H1 (cell line): ENCODE data around the gene TMEM164. TPM values are rescaled to one million over a fixed set of nuclear protein-coding genes. Genes with fewer than 3 reads are reported as not detected.

ENCODE experiments used
- CTCF ChIA-PET: fragments of 300-600 bp; sonication (Branson Sonifier 250); formaldehyde crosslinking; loops from one replicate; lab custom pipeline; 2021; ENCODE audit not compliant: partially characterized antibody; lab: Charles Lee
- POLR2A ChIA-PET: fragments of 300-600 bp; sonication (Branson Sonifier 250); formaldehyde crosslinking; loops from one replicate; lab custom pipeline; 2021; ENCODE audit warnings: inconsistent platforms; ENCODE audit not compliant: partially characterized antibody; lab: Charles Lee
- DNase-seq, 2 experiments: peaks; one replicate each; pipeline versions ENCODE4 v3.0.0 to v3.0.0-alpha.2; 2010 to 2022; ENCODE audit warnings: low spot score in 2 of 2, low read depth in 1 of 2, mixed read lengths in 1 of 2
- FAIRE-seq: peaks from 2 replicates; lab custom pipeline; 2011; peaks lifted over from hg19 to GRCh38; lab: Jason Lieb, UNC
- H2AFZ ChIP-seq: 2 replicates; pipeline ENCODE4 v1.8.1; 2012; ENCODE audit warnings: low read length, inconsistent platforms
- H2AK5ac ChIP-seq: 2 replicates; pipeline ENCODE4 v1.6.1; 2013; ENCODE audit warnings: low read depth, low read length
- H2BK120ac ChIP-seq: replicated peaks from 2 replicates; pipeline ENCODE3; 2013; ENCODE audit warnings: low read depth, low read length, inconsistent platforms
- H2BK12ac ChIP-seq: 2 replicates; pipeline ENCODE4 v1.6.1; 2013; ENCODE audit warnings: low read depth, low read length
- H2BK15ac ChIP-seq: 2 replicates; pipeline ENCODE4 v1.6.1; 2013; ENCODE audit warnings: low read length
- H2BK20ac ChIP-seq: 2 replicates; pipeline ENCODE4 v1.6.1; 2013; ENCODE audit warnings: low read length
- H2BK5ac ChIP-seq: 2 replicates; pipeline ENCODE4 v1.6.1; 2013; ENCODE audit warnings: low read depth, low read length
- H3K14ac ChIP-seq: 2 replicates; pipeline ENCODE4 v1.6.1; 2013; ENCODE audit warnings: inconsistent platforms; ENCODE audit not compliant: insufficient read length
- H3K18ac ChIP-seq: 2 replicates; pipeline ENCODE4 v1.6.1; 2013; ENCODE audit warnings: low read length; ENCODE audit errors: extremely low read depth
- H3K23ac ChIP-seq: 2 replicates; pipeline ENCODE4 v1.6.1; 2013; ENCODE audit warnings: inconsistent platforms; ENCODE audit not compliant: insufficient read length
- H3K23me2 ChIP-seq: 2 replicates; pipeline ENCODE4 v1.6.1; 2013; ENCODE audit warnings: low read depth, low read length
- H3K27ac ChIP-seq: 2 replicates; pipeline ENCODE4 v1.6.1; 2011; ENCODE audit warnings: low read depth, low read length, inconsistent platforms
- H3K27me3 ChIP-seq, 4 experiments: replicated peaks in 1 of 4; 1 replicate in 1 of 4; 2 replicates in 3 of 4; pipeline versions ENCODE4 v1.6.1 to v1.8.1; 2011 to 2013; ENCODE audit warnings: low read length in 3 of 4, mild to moderate bottlenecking in 3 of 4, inconsistent platforms in 2 of 4, mixed read lengths in 2 of 4, moderate library complexity in 1 of 4; ENCODE audit not compliant: control insufficient read depth in 3 of 4, insufficient read depth in 3 of 4; ENCODE audit errors: extremely low read depth in 1 of 4
- H3K36me3 ChIP-seq, 4 experiments: 2 replicates each; pipeline versions ENCODE4 v1.6.1 to v1.8.1; 2011 to 2013; ENCODE audit warnings: mild to moderate bottlenecking in 4 of 4, low read length in 3 of 4, moderate library complexity in 2 of 4, control low read depth in 1 of 4, inconsistent platforms in 1 of 4; ENCODE audit not compliant: insufficient read depth in 4 of 4, control insufficient read depth in 2 of 4
- H3K4ac ChIP-seq: replicated peaks from 2 replicates; pipeline ENCODE3; 2013; ENCODE audit warnings: low read length, low read depth, mixed read lengths, inconsistent platforms; ENCODE audit not compliant: insufficient read length
- H3K4me1 ChIP-seq, 4 experiments: replicated peaks in 1 of 4; 1 replicate in 1 of 4; 2 replicates in 3 of 4; pipeline versions ENCODE4 v1.6.1 to v1.8.1; 2011 to 2013; ENCODE audit warnings: low read length in 3 of 4, inconsistent platforms in 2 of 4, mixed read lengths in 1 of 4; ENCODE audit not compliant: insufficient read depth in 4 of 4, control insufficient read depth in 3 of 4
- H3K4me2 ChIP-seq, 2 experiments: 2 replicates each; pipeline versions ENCODE4 v1.6.1 to v1.8.1; 2011 to 2013; ENCODE audit warnings: low read depth in 2 of 2, low read length in 2 of 2, control low read depth in 1 of 2, inconsistent platforms in 1 of 2, mild to moderate bottlenecking in 1 of 2; ENCODE audit not compliant: insufficient read depth in 1 of 2
- H3K4me3 ChIP-seq, 4 experiments: fragments of 200-600, 300-600 bp in 1 of 4; sonication (generic), shearing (Covaris generic), sonication (Bioruptor Twin) in 1 of 4; 2 replicates each; pipeline versions ENCODE4 v1.5.1 to v1.8.1; 2011 to 2016; ENCODE audit warnings: low read length in 4 of 4, low read depth in 3 of 4, control low read depth in 2 of 4, inconsistent platforms in 2 of 4, mild to moderate bottlenecking in 2 of 4, mixed read lengths in 1 of 4, moderate library complexity in 1 of 4; ENCODE audit not compliant: insufficient read depth in 2 of 4; ENCODE audit errors: extremely low read depth in 1 of 4
- H3K56ac ChIP-seq: replicated peaks from 2 replicates; pipeline ENCODE3; 2013; ENCODE audit warnings: low read depth, mild to moderate bottlenecking, mixed read lengths, low read length, inconsistent platforms; ENCODE audit not compliant: insufficient read length
- H3K79me1 ChIP-seq: 2 replicates; pipeline ENCODE4 v1.6.1; 2013; ENCODE audit warnings: low read depth, low read length, control low read depth
- H3K79me2 ChIP-seq, 2 experiments: 2 replicates each; pipeline versions ENCODE4 v1.6.1 to v1.8.1; 2012 to 2013; ENCODE audit warnings: low read length in 2 of 2, mild to moderate bottlenecking in 2 of 2, inconsistent platforms in 1 of 2; ENCODE audit not compliant: insufficient read depth in 2 of 2, control insufficient read depth in 1 of 2
- H3K9ac ChIP-seq, 4 experiments: replicated peaks in 1 of 4; 1 replicate in 1 of 4; 2 replicates in 3 of 4; pipeline versions ENCODE4 v1.6.1 to v1.8.1; 2011 to 2013; ENCODE audit warnings: low read depth in 3 of 4, low read length in 3 of 4, control low read depth in 2 of 4, mild to moderate bottlenecking in 2 of 4, moderate library complexity in 2 of 4, inconsistent platforms in 1 of 4; ENCODE audit errors: extremely low read depth in 1 of 4
- H3K9me3 ChIP-seq, 2 experiments: 2 replicates each; pipeline versions ENCODE4 v1.6.1 to v1.8.1; 2012 to 2013; ENCODE audit warnings: mild to moderate bottlenecking in 2 of 2, moderate library complexity in 2 of 2, control low read depth in 1 of 2, inconsistent platforms in 1 of 2, low read depth in 1 of 2, low read length in 1 of 2, mixed read lengths in 1 of 2; ENCODE audit not compliant: insufficient read depth in 2 of 2
- H4K20me1 ChIP-seq, 2 experiments: replicated peaks in 1 of 2; 2 replicates each; pipeline versions ENCODE3 to v1.8.1; 2011 to 2013; ENCODE audit warnings: inconsistent platforms in 2 of 2, low read length in 2 of 2, mild to moderate bottlenecking in 1 of 2; ENCODE audit not compliant: insufficient read depth in 2 of 2, control insufficient read depth in 1 of 2
- H4K5ac ChIP-seq: 2 replicates; pipeline ENCODE4 v1.6.1; 2013; ENCODE audit warnings: low read length, low read depth, mixed read lengths, inconsistent platforms; ENCODE audit not compliant: insufficient read length
- H4K8ac ChIP-seq: 2 replicates; pipeline ENCODE4 v1.8.0; 2013; ENCODE audit warnings: mild to moderate bottlenecking, moderate library complexity, low read length, inconsistent platforms; ENCODE audit not compliant: insufficient read depth; ENCODE audit errors: extremely low read depth
- H4K91ac ChIP-seq: replicated peaks from 2 replicates; pipeline ENCODE3; 2013; ENCODE audit warnings: low read length, mixed read lengths, inconsistent platforms; ENCODE audit not compliant: insufficient read length
- HDAC2 ChIP-seq, 2 experiments: fragments of 300-600 bp in 1 of 2; sonication (generic) in 1 of 2; IDR thresholded peaks; 2 replicates each; pipeline ENCODE4 v1.6.1; 2011 to 2012; ENCODE audit warnings: low read depth in 2 of 2, low read length in 2 of 2, mild to moderate bottlenecking in 2 of 2, moderate library complexity in 2 of 2, borderline replicate concordance in 1 of 2, inconsistent platforms in 1 of 2
- WGBS, 2 experiments: shearing (Covaris generic) in 1 of 2; methylation state at CpG; one replicate each; pipeline versions ENCODE4 v1.1.6 to v1.1.7; 2013 to 2015; ENCODE audit warnings: low lambda C conversion rate in 2 of 2, mixed read lengths in 2 of 2, inconsistent platforms in 1 of 2, low coverage in 1 of 2, missing lambda C conversion rate in 1 of 2; ENCODE audit not compliant: insufficient replicate concordance in 2 of 2, insufficient coverage in 1 of 2, insufficient read length in 1 of 2; ENCODE audit errors: extremely low coverage in 1 of 2, missing lambda C conversion rate in 1 of 2; 5-methylcytosine and 5-hydroxymethylcytosine counted together
- polyA plus RNA-seq, 7 experiments: library from polyadenylated mRNA; depleted of rRNA in 3 of 7; stranded (reverse) in 5 of 7; unstranded in 2 of 7; fragments of >200 nt in 5 of 7; fragments of 200-250 nt in 2 of 7; gene quantifications; 1 replicate in 5 of 7; 2 replicates in 1 of 7; 4 replicates in 1 of 7; pipeline versions ENCODE4 v1.2.1 to v1.2.3, GENCODE V29; 2011 to 2013; ENCODE audit warnings: missing spikeins in 2 of 7, mixed read lengths in 2 of 7
- total RNA-seq: library from RNA; stranded (reverse); fragmentation: NEBNext Ultra II Directional; extraction: Animal tissue kit (Norgen Biotek cat#: 25700); gene quantifications from 2 replicates; pipeline ENCODE4 v1.2.1, GENCODE V29; 2021

TMEM164 gene
- total and polyA plus RNA-seq, 2 of the 8 experiments (the other 6 are each of a cell fraction or from before 2014, with no cell fraction given), result 7.3 to 14.8 TPM

GRCh38 chrX:110192516-110192915 is 189.6 kb downstream of the TMEM164 start:
- Histone ChIP-seq H3K79me1 (no peaks in the 10 kb centered on the region), H4K91ac (no peak overlapping the region), H3K79me2 (no peaks in the 10 kb centered on the region), H2BK12ac (no peak overlapping the region), H2BK5ac (no peak overlapping the region), H3K4me2 (no peak overlapping the region), H3K27ac (no peak overlapping the region), H2BK120ac (no peak overlapping the region), H4K5ac (no peak overlapping the region), H2AFZ (no peak overlapping the region), H3K9ac (no peak overlapping the region), H3K9me3 (no peaks in the 10 kb centered on the region), H3K23ac (no peak overlapping the region), H2BK20ac (no peak overlapping the region), H3K56ac (no peak overlapping the region), H3K23me2 (no peaks in the 10 kb centered on the region), H3K36me3 (no peaks in the 10 kb centered on the region), H4K8ac (no peak overlapping the region), H2BK15ac (no peak overlapping the region), H4K20me1 (no peaks in the 10 kb centered on the region), H2AK5ac (no peak overlapping the region), H3K4ac (no peak overlapping the region), H3K4me3 (no peak overlapping the region), H3K18ac (no peak overlapping the region), H3K4me1 (no peaks in the 10 kb centered on the region), H3K14ac (no peak overlapping the region)
- DNase-seq, result no peak
- 80% methylated on average over 4 of the region's 4 CpGs; no CpG with 5 or more reads in 1 of the 2 experiments for WGBS, 2 experiments
- POLR2A ChIA-PET, result no interaction called here
- TF ChIP-seq HDAC2 (IDR thresholded peaks at IDR 0.05; ENCODE audit: borderline replicate concordance in 1 of 2, low read depth in 2 of 2, low read length in 2 of 2), result no peak
- TF ChIP-seq, all 59 proteins: peak for 0
- no peak for FAIRE-seq
- CTCF ChIA-PET, result interaction anchor here (1.6 kb wide), 2 partner anchors 8 to 17 kb away, joined by 3 to 4 read pairs; no protein-coding TSS in a partner anchor
- no peaks in the 10 kb centered on the region for H3K27me3 ChIP-seq
